Adipocyte (in vitro differentiated cells): ENCODE data around the gene CLSTN2.
A peak's percentile ranks its signal among the peaks of the same experiment; 100 is the strongest.

ENCODE experiments used
- DNase-seq: peaks from one replicate; pipeline ENCODE4 v3.0.0-alpha.2; 2015; ENCODE audit warnings: low read depth
- H3K27me3 ChIP-seq: replicated peaks from 2 replicates; pipeline ENCODE4 v1.7.0; 2013; ENCODE audit warnings: mild to moderate bottlenecking, low read length, moderate library complexity; ENCODE audit not compliant: control insufficient read depth, insufficient read depth
- H3K36me3 ChIP-seq: 2 replicates; pipeline ENCODE4 v1.7.0; 2013; ENCODE audit warnings: low read length, mild to moderate bottlenecking, moderate library complexity; ENCODE audit not compliant: control insufficient read depth, insufficient read depth, severe bottlenecking
- H3K4me1 ChIP-seq: 2 replicates; pipeline ENCODE4 v1.7.0; 2013; ENCODE audit warnings: mild to moderate bottlenecking, low read length, moderate library complexity; ENCODE audit not compliant: control insufficient read depth, insufficient read depth
- H3K4me3 ChIP-seq: 2 replicates; pipeline ENCODE4 v1.7.0; 2013; ENCODE audit warnings: mild to moderate bottlenecking, low read length, moderate library complexity
- H3K9ac ChIP-seq: 2 replicates; pipeline ENCODE4 v1.7.0; 2013; ENCODE audit warnings: mild to moderate bottlenecking, low read length, moderate library complexity
- H3K9me3 ChIP-seq: 2 replicates; pipeline ENCODE4 v1.7.0; 2013; ENCODE audit warnings: mild to moderate bottlenecking, low read length, moderate library complexity; ENCODE audit not compliant: control insufficient read depth

Gene CLSTN2

DNA sequence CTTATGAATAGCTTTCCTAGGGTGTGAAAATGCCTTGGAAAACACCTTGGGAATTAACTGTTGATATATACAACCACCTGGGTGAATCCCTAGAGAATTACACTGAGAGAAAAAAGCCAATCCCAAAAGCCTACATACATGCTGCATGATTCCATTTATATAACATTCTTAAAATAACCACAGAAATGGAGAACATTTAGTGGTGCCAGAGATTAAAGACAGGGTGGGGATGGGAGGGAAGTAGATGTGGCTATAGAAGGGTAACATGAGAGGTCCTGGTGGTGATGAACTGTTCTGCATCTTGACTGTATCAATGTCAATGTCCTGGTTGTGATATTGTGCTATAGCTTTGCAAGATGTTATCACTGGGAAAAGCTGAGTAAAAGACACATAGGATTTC, 291.0 kb downstream of the CLSTN2 start:
- Histone ChIP-seq H3K4me3 (no peak overlapping the region), H3K9me3 (no peaks in the 10 kb centered on the region), H3K4me1 (no peaks in the 10 kb centered on the region), H3K9ac (no peak overlapping the region), H3K27me3 (peaks cover 10% of the 10 kb centered on the region), H3K36me3 (no peaks in the 10 kb centered on the region)
- DNase-seq = peak; percentile 17

DNA sequence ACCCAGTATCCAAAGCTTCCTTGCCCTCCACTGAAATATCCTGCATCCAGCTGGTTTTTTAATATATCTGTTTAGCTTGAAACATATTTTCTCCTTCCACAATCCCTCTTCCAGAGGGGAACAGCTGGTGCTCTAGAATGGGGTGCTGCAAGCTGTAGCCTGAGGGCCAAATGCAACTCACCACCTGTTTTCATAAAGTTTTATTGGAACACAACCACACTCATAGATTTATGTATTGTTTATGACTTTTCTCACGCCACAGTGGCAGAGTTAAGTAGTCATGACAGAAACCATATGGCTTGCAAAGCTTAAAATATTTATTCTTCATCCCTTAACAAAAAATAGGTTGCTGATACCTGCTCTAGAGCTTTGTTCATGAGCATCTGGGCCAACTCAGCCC, 298.7 kb downstream of the CLSTN2 start:
- Histone ChIP-seq H3K36me3 (no peaks in the 10 kb centered on the region), H3K4me3 (no peak overlapping the region), H3K27me3 (peaks cover 19% of the 10 kb centered on the region), H3K4me1 (peaks cover 9% of the 10 kb centered on the region), H3K9me3 (peaks cover 18% of the 10 kb centered on the region), H3K9ac (no peak overlapping the region)
- no peak for DNase-seq

DNA sequence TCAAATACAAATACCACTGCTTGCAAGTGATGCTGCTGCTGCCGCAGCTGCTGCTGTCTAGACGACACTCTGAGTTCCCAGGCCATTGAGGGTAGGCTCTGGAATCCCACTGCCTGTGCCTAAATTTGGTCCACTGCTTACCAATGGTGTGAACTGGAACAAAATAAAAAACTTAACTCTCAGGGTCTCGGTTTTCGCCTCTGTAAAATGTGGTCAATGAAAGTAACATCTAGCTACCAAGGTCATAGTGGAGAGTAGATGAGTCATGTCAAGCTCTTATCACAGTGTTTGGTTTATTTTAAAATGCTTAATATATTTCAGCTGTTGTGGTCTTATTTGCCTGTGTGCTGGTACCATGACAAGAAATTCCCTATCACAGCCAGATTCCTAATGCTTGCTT, 299.3 kb downstream of the CLSTN2 start:
- no peak for DNase-seq

DNA sequence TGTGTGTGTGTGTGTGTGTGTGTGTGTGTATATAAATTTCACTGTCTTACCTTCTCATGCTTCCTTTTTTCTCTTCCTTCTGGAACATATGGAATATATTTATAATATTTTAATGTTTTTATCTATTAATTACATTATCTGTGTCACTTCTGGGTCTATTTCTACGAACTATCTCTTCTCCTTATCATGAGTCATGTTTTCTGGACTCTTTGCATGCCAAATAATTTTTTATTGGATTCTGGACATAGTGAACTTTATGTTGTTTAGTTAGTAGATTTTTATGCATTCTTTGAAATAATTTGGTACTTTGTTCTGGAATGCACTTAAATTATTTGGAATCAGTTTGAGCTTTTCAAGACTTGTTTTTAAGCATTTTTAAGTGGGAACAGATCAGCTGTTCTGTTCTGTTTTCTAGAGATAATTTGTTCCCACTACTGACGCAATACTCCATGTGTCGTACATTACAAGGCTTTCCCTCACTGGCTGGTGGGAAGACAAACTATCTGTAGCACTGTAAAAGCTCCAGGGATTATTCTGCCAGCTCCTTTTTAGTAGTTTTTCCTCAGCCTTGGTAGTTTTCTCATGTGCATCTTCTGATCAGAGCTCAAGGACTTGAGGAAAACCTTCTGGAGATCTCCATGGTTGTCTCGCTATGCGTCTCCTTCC, 302.0 kb downstream of the CLSTN2 start:
- Histone ChIP-seq H3K4me1 (peaks cover 19% of the 10 kb centered on the region), H3K9ac (no peak overlapping the region), H3K27me3 (peaks cover 9% of the 10 kb centered on the region), H3K4me3 (no peak overlapping the region), H3K36me3 (no peaks in the 10 kb centered on the region), H3K9me3 (peaks cover 18% of the 10 kb centered on the region)
- DNase-seq = peak; percentile 66

More for the DNA sequence above, 299.3 kb downstream of the CLSTN2 start:
- H3K9ac ChIP-seq = no peak overlapping the region
- H3K4me1 ChIP-seq = peaks cover 15% of the 10 kb centered on the region
- H3K27me3 ChIP-seq = peaks cover 14% of the 10 kb centered on the region
- no peak overlapping the region for H3K4me3 ChIP-seq
- no peaks in the 10 kb centered on the region for H3K36me3 ChIP-seq
- H3K9me3 ChIP-seq = peaks cover 18% of the 10 kb centered on the region

DNA sequence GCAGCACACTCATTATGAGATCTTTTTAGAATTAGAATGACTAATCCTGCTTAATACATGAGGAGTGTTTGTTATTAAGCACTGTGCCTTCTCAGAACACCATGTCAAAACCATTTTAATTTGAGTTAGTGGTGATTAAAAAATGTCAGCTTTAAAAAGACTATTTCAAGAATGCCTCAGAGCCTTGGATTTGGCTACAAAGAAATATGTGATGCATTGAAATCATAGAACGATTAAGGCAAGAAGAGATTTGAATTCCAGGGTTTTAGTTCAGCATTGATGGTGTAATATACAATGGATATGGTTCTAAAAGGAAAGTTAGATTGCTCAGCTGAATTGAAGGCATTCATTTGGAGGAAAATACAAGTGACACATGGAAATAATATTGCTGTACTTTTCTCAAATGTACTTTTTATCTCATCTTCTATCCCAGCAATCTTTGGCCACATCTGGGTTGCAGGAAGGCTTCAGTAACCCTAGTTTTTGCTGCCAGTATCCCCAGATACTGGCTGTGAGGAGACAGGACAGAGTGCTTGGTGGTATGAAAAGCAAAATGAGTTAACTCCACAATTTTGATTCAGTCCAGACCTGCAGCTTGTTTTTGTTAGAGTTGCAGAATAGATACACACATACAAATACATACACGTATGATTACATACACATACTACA, 303.8 kb downstream of the CLSTN2 start:
- peak; percentile 66 for DNase-seq
- Histone ChIP-seq H3K4me3 (no peak overlapping the region), H3K9me3 (peaks cover 18% of the 10 kb centered on the region), H3K36me3 (no peaks in the 10 kb centered on the region), H3K4me1 (peaks cover 19% of the 10 kb centered on the region), H3K9ac (peak overlapping the region; percentile 0), H3K27me3 (no peaks in the 10 kb centered on the region)

DNA sequence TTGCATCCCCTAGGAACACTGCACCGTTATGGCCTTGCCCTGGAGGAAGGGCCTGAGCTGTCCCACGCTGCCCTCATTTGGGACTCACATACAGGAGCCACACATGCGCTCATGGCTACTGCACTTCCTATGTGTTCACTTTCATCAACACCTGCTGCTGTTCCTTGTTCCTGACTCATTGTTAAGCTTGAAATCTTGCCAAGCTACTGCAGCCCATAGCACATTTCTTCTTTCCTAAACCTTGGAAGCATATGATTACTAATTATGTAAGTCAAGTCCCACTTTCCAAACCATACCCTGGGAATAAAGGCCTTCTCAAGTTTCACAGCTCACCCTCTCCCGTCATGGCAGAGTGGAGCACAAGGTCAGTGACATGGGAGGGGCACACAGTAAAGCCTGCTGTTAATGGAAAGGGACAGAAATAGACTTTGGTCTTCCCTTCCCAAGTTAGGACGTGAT, 307.9 kb downstream of the CLSTN2 start:
- DNase-seq = no peak
- Histone ChIP-seq H3K36me3 (no peaks in the 10 kb centered on the region), H3K4me3 (no peak overlapping the region), H3K9ac (no peak overlapping the region), H3K4me1 (peaks cover 15% of the 10 kb centered on the region), H3K27me3 (no peaks in the 10 kb centered on the region), H3K9me3 (no peaks in the 10 kb centered on the region)

- Histone ChIP-seq H3K36me3 (no peaks in the 10 kb centered on the region), H3K9ac (no peak overlapping the region), H3K4me3 (no peak overlapping the region), H3K9me3 (no peaks in the 10 kb centered on the region), H3K4me1 (peaks cover 10% of the 10 kb centered on the region), H3K27me3 (no peaks in the 10 kb centered on the region)
- DNase-seq = no peak
These were observed 308.6 kb downstream of the CLSTN2 start for GRCh38 chr3:140243575-140243974.

DNA sequence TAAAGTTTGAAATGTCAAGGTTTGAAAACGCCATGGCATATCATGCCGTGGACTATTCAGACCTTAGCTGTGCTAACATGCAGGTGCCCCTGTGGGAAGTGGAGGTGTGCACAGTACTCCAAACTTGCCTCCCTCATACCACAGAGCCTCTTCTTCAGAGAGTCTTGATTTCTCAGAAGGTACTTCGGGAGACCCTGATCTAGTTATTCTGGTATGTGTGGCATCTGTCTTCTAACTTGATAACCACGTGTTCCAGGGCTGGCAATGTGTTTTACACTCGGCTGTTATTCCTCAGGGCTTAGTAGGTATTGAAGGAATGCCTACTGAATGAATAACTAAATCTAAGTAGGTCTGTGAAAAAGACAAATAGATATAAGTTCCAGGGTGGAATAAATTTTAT, 309.9 kb downstream of the CLSTN2 start:
- peaks cover 6% of the 10 kb centered on the region for H3K4me1 ChIP-seq
- no peaks in the 10 kb centered on the region for H3K36me3 ChIP-seq
- H3K27me3 ChIP-seq = no peaks in the 10 kb centered on the region
- peak; percentile 40 for DNase-seq
- no peaks in the 10 kb centered on the region for H3K9me3 ChIP-seq
- H3K9ac ChIP-seq = no peak overlapping the region
- no peak overlapping the region for H3K4me3 ChIP-seq

GRCh38 chr3:140246578-140246977, 311.6 kb downstream of the CLSTN2 start:
- no peak overlapping the region for H3K9ac ChIP-seq
- peaks cover 22% of the 10 kb centered on the region for H3K4me1 ChIP-seq
- H3K4me3 ChIP-seq = no peak overlapping the region
- no peaks in the 10 kb centered on the region for H3K9me3 ChIP-seq
- H3K27me3 ChIP-seq = no peaks in the 10 kb centered on the region
- DNase-seq = no peak
- H3K36me3 ChIP-seq = no peaks in the 10 kb centered on the region

GRCh38 chr3:140247775-140248174, 312.8 kb downstream of the CLSTN2 start:
- Histone ChIP-seq H3K4me1 (peaks cover 22% of the 10 kb centered on the region), H3K4me3 (no peak overlapping the region), H3K36me3 (no peaks in the 10 kb centered on the region), H3K27me3 (no peaks in the 10 kb centered on the region), H3K9me3 (no peaks in the 10 kb centered on the region), H3K9ac (no peak overlapping the region)
- no peak for DNase-seq

DNA sequence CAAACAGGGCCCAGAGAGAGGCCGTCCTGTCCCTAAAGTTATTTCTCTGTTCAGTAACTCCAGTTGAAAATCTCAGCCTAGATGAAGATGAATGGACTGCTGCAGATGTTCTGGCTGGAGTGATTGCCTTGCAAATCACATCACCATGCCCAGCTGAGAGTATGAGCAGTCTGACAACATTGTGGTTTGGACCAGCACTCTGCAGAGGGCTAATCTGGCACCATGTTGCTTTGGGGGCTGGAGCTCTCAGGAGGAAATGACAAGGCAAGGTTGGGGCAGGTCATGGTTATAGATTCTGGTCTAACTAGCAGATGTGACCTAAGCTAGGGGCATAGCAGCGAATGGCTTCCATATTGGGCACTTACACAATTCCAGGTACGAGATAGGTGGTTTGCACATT, 314.2 kb downstream of the CLSTN2 start:
- H3K36me3 ChIP-seq = no peaks in the 10 kb centered on the region
- DNase-seq = no peak
- H3K4me1 ChIP-seq = peaks cover 22% of the 10 kb centered on the region
- no peak overlapping the region for H3K9ac ChIP-seq
- no peaks in the 10 kb centered on the region for H3K9me3 ChIP-seq
- no peaks in the 10 kb centered on the region for H3K27me3 ChIP-seq
- no peak overlapping the region for H3K4me3 ChIP-seq
